Pancreas (tissue), 10 donors: Measurements from ENCODE around the gene BMF. TPM values are rescaled to one million over a fixed set of nuclear protein-coding genes. Genes with fewer than 3 reads are reported as not detected.

ENCODE experiments used
- ATAC-seq, 4 donors: fragments of 200-7000 bp; cut with Tn5 transposase; one replicate each; pipeline versions ENCODE4 v1.8.0 to v1.9.1; 2020; ENCODE audit warnings: mild to moderate bottlenecking in 4 of 4, moderate library complexity in 4 of 4
- DNase-seq, 6 donors: peaks; one replicate each; pipeline ENCODE4 v3.0.0-alpha.2; 2020
- FAIRE-seq: peaks from 2 replicates; lab custom pipeline; 2012; peaks lifted over from hg19 to GRCh38; lab: Jason Lieb, UNC
- H3K27ac ChIP-seq, 4 donors: fragments of 200-600 bp; sonication (generic); 1 replicate in 3 of 4; 2 replicates in 1 of 4; pipeline versions ENCODE4 v1.5.0 to v1.8.0; 2020
- H3K27me3 ChIP-seq, 4 donors: fragments of 200-600 bp; one replicate each; pipeline ENCODE4 v1.8.0; 2021
- H3K36me3 ChIP-seq, 3 donors: fragments of 200-600 bp; sonication (generic) in 1 of 3; one replicate each; pipeline versions ENCODE4 v1.5.0 to v1.8.0; 2020 to 2021
- H3K4me1 ChIP-seq, 3 donors: fragments of 200-600 bp; one replicate each; pipeline ENCODE4 v1.8.0; 2021
- H3K4me3 ChIP-seq, 4 donors: fragments of 200-600 bp; sonication (generic) in 2 of 4; one replicate each; pipeline versions ENCODE4 v1.5.0 to v1.8.0; 2020 to 2021
- H3K9me3 ChIP-seq, 4 donors: fragments of 200-600 bp; one replicate each; pipeline ENCODE4 v1.8.0; 2021
- WGBS, 2 donors: extraction: QIAGEN DNeasy Blood & Tissue Kit; methylation state at CpG; one replicate each; pipeline ENCODE4 v1.1.7; 2013; 5-methylcytosine and 5-hydroxymethylcytosine counted together
- intact Hi-C, 3 donors: fragments of 100-400 bp; cut with DNase I; formaldehyde crosslinking; loops; one replicate each; pipeline versions ENCODE4 v1.11.1 to v1.14.2; 2022
- polyA plus RNA-seq, 2 donors: library from polyadenylated mRNA; stranded (reverse); fragments of 200-250 nt; gene quantifications; one replicate each; pipeline ENCODE4 v1.2.3, GENCODE V29; 2013
- total RNA-seq, 6 donors: library from RNA; stranded (reverse); fragmentation: NEBNext Ultra II Directional in 4 of 6; extraction: Animal tissue kit (Norgen Biotek cat#: 25700) in 4 of 6; gene quantifications; one replicate each; pipeline versions ENCODE4 v1.2.1 to v1.2.4, GENCODE V29; 2021 to 2023
- TF ChIP-seq, protein P1 (sequence below), 4 donors: fragments of 200-600 bp; sonication (generic) in 3 of 4; IDR thresholded peaks; one replicate each; pipeline versions ENCODE4 v1.5.0 to v1.8.0; 2021; ENCODE audit warnings: antibody characterized with exemption in 4 of 4
- donor health status: healthy with polysubstance abuse.
- donor health status: DM: no; HTN: no; CAD: no; lungs with moderate emphysema.
- donor health status: DM: no; HTN: no; CAD: no.
- donor health status: control.
- donor health status: control.
- donor health status: Bipolar disorder and iron deficiency.
- donor health status: DM: yes; HTN: yes; CAD: no.
- donor health status: DM: no; HTN: no; CAD: no.
- donor health status: DM: no; HTN: no; CAD: no.
- donor health status: DM: yes; HTN: yes; CAD: no.

BMF gene
- total and polyA plus RNA-seq, 8 donors, result 4.1 to 25.9 (median 6.1) TPM

DNA sequence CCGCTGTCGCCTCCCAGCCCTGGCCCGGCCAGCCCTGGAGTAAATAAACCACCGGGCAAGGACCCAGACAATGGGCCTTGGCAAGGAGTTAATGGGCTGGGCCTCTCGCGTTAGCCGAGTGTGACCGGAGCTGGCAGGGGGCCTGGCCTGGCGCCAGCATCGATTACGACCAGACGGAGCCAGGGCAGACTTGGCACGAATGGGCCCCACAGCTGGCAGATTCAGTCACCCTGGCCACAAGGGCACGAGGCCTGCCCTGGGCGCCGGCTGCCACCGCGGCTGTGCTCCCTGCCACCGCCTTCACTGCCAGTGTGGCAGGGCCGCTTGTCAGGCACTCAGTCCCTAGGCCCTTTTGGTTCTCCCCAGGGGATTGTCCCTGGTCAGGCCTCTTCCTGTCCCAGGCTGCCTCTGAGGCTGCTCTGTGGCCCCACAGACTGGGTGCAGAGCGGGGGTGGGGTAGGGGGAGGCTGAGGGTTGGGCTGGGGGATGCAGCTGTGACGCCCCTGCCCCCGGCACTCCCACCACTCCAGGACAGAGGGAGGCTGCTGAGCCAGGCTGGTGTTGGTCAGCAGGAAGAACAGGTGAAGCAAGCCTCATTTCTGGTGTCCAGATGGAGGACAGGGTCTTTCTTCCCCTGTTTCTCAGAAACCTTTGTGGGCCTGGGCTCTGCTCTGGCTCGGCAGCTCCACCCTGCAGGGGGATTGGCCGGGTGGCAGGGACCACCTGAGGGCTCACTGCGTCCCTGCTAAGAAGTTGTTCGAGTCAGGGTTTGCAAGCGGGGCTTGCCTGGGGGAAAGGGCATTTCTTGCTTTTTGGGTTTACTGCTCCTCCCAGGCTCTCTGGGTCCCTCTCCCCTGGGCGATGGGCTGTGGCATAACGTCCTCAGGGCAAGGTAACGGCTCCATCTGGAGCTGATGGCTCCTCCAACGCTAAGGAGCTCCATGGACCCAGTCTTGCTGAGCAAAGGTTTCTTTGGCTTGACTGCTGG is 39.2 kb downstream of the BMF start:
- Histone ChIP-seq H3K27ac (peak overlapping the region; percentile 74 to 80 (median 76)), H3K27me3 (no peaks in the 10 kb centered on the region), H3K9me3 (no peaks in the 10 kb centered on the region), H3K4me1 (peaks cover 18 to 36% (median 23%) of the 10 kb centered on the region in 3 donors), H3K4me3 (no peak overlapping the region), H3K36me3 (no peaks in the 10 kb centered on the region)
- WGBS, 2 donors, result 20 to 21% methylated on average over 32 of the region's 32 CpGs
- ATAC-seq (peak; percentile 94 to 97 (median 95)), DNase-seq (peak; percentile 99 to 100 (median 100)), FAIRE-seq (no peak)
- intact Hi-C loops, result no loop called here
- TF ChIP-seq, protein P1, sequence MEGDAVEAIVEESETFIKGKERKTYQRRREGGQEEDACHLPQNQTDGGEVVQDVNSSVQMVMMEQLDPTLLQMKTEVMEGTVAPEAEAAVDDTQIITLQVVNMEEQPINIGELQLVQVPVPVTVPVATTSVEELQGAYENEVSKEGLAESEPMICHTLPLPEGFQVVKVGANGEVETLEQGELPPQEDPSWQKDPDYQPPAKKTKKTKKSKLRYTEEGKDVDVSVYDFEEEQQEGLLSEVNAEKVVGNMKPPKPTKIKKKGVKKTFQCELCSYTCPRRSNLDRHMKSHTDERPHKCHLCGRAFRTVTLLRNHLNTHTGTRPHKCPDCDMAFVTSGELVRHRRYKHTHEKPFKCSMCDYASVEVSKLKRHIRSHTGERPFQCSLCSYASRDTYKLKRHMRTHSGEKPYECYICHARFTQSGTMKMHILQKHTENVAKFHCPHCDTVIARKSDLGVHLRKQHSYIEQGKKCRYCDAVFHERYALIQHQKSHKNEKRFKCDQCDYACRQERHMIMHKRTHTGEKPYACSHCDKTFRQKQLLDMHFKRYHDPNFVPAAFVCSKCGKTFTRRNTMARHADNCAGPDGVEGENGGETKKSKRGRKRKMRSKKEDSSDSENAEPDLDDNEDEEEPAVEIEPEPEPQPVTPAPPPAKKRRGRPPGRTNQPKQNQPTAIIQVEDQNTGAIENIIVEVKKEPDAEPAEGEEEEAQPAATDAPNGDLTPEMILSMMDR (IDR thresholded peaks at IDR 0.05), result no peak

DNA sequence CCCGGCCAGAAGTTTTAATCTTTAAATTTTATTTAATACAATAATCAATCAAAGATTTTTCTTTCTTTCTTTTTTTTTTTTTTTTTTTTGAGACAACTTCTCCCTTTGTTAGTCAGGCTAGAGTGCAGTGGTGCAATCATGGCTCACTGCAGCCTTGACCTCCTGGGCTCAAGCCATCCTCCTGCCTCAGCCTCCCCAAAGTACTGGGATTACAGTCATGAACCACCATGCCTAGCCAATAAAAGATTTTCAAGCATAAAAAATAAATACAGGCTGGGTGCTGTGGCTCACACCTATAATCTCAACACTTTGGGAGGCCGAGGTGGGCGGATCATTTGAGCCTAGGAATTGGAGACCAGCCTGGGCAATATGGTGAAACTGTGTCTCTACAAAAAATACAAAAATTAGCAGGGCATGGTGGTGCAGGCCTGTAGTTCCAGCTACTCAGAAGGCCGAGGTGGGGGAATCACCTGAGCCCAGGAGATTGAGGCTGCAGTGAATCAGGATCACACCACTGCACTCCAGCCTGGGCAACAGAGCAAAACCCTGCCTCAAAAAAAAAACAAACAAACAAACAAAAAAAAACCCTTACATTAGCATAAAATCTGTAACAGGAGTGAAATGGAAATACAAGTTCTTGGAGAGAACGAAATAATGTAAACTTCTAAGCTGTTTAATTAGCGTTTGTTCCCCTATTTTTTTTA is 40.6 kb downstream of the BMF start:
- intact Hi-C loops, result no loop called here
- Histone ChIP-seq H3K27me3 (no peaks in the 10 kb centered on the region), H3K27ac (peak overlapping the region in 1 of 4 donors; percentile 58), H3K4me1 (peaks cover 18 to 36% (median 23%) of the 10 kb centered on the region in 3 donors), H3K36me3 (no peaks in the 10 kb centered on the region), H3K9me3 (no peaks in the 10 kb centered on the region), H3K4me3 (no peak overlapping the region)
- ATAC-seq (no peak), DNase-seq (no peak), FAIRE-seq (no peak)
- WGBS, 2 donors, result 53% methylated on average over 6 of the region's 6 CpGs
- TF ChIP-seq, protein P1 (IDR thresholded peaks at IDR 0.05), result no peak

- intact Hi-C loops, result no loop called here
- FAIRE-seq (no peak), DNase-seq (no peak), ATAC-seq (no peak)
- TF ChIP-seq, protein P1 (IDR thresholded peaks at IDR 0.05), result no peak
- Histone ChIP-seq H3K4me3 (no peak overlapping the region), H3K9me3 (no peaks in the 10 kb centered on the region), H3K4me1 (peaks cover 18 to 36% (median 23%) of the 10 kb centered on the region in 3 donors), H3K36me3 (no peaks in the 10 kb centered on the region), H3K27ac (no peak overlapping the region), H3K27me3 (no peaks in the 10 kb centered on the region)
- 85 to 88% methylated on average over 5 of the region's 5 CpGs for WGBS, 2 donors
These were observed 42.1 kb downstream of the BMF start for GRCh38 chr15:40066589-40066988.

DNA sequence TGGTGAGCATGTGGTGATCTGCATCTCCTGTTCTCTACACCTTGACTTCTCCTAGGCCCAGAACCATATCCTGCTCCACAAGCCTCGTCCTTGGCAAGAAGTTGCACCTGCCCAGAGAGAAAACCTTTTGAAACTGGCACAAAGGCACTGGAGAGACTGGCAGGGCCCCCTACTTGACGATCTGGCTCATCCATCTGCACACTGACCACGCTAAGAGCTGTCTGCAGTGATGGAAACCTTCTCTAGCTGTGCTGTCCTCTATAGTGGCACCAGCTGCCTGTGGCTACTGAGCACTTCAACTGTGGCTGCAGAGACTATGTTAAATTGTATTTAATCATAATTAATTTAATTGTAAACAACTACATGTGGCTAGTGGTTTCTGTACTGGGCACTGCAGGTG is 43.5 kb downstream of the BMF start:
- Histone ChIP-seq H3K4me3 (no peak overlapping the region), H3K9me3 (no peaks in the 10 kb centered on the region), H3K27me3 (no peaks in the 10 kb centered on the region), H3K4me1 (peaks cover 17 to 26% (median 18%) of the 10 kb centered on the region in 3 donors), H3K36me3 (no peaks in the 10 kb centered on the region), H3K27ac (no peak overlapping the region)
- ATAC-seq (no peak), FAIRE-seq (no peak), DNase-seq (no peak)
- TF ChIP-seq, protein P1 (IDR thresholded peaks at IDR 0.05), result no peak
- 66 to 77% methylated on average over 3 of the region's 3 CpGs for WGBS, 2 donors
- intact Hi-C loops, result no loop called here
